Body of pancreas (tissue), 4 donors: ENCODE results near the gene MIR17HG. TPM values are rescaled to one million over a fixed set of nuclear protein-coding genes. Genes with fewer than 3 reads are reported as not detected.
A peak's percentile ranks its signal among the peaks of the same experiment; 100 is the strongest.

Experiments used
- ATAC-seq: fragments of 150-250 bp; one replicate; pipeline ENCODE4 v1.9.1; 2016
- DNase-seq, 4 donors: peaks; one replicate each; pipeline ENCODE4 v3.0.0-alpha.2; 2019
- H3K27ac ChIP-seq, 4 donors: fragments of 200-600 bp; sonication (generic); 1 replicate in 3 of 4; 2 replicates in 1 of 4; pipeline versions ENCODE4 v1.5.1 to v1.6.1; 2016 to 2019; ENCODE audit warnings: mild to moderate bottlenecking in 1 of 4, mixed read lengths in 1 of 4, moderate library complexity in 1 of 4
- H3K27me3 ChIP-seq, 2 donors: fragments of 200-600 bp; sonication (generic); one replicate each; pipeline ENCODE4 v1.6.0; 2016; ENCODE audit warnings: mild to moderate bottlenecking in 1 of 2
- H3K36me3 ChIP-seq, 2 donors: fragments of 200-600 bp; sonication (generic); replicated peaks in 1 of 2; 2 replicates each; pipeline ENCODE4 v1.5.1; 2016; ENCODE audit warnings: low read depth in 2 of 2; ENCODE audit not compliant: insufficient read depth in 1 of 2
- H3K4me1 ChIP-seq: fragments of 200-600 bp; sonication (generic); one replicate; pipeline ENCODE4 v1.6.0; 2016
- H3K4me3 ChIP-seq, 2 donors: fragments of 200-600 bp; sonication (generic); 1 replicate in 1 of 2; 2 replicates in 1 of 2; pipeline ENCODE4 v1.5.1; 2016 to 2019
- H3K9me3 ChIP-seq, 3 donors: fragments of 200-600 bp; sonication (generic); 1 replicate in 2 of 3; 2 replicates in 1 of 3; pipeline ENCODE4 v1.5.1; 2016
- POLR2A ChIP-seq, 3 donors: fragments of 450-650 bp; IDR thresholded peaks; one replicate each; pipeline ENCODE4 v1.6.1; 2016; ENCODE audit warnings: antibody characterized with exemption in 3 of 3, mild to moderate bottlenecking in 2 of 3
- WGBS, 2 donors: methylation state at CpG; one replicate each; pipeline ENCODE4 v1.1.5; 2017; 5-methylcytosine and 5-hydroxymethylcytosine counted together
- intact Hi-C: fragments of 100-400 bp; cut with DNase I; formaldehyde crosslinking; loops from one replicate; pipeline ENCODE4 v1.15.1; 2023
- total RNA-seq, 2 donors: library from RNA; depleted of rRNA; stranded (reverse); fragments of >200 nt; gene quantifications; one replicate each; pipeline ENCODE4 v1.1.0, GENCODE V29; 2016
- TF ChIP-seq, protein P1 (sequence below), 7 experiments: fragments of 450-650 bp in 4 of 7; fragments of 200-600 bp in 3 of 7; sonication (generic) in 3 of 7; IDR thresholded peaks; one replicate each; pipeline ENCODE4 v1.5.1; 2016 to 2019; ENCODE audit warnings: antibody characterized with exemption in 7 of 7

Gene MIR17HG
- total RNA-seq, 2 donors from 2014 or later, result 7.5 to 9.6 TPM

DNA sequence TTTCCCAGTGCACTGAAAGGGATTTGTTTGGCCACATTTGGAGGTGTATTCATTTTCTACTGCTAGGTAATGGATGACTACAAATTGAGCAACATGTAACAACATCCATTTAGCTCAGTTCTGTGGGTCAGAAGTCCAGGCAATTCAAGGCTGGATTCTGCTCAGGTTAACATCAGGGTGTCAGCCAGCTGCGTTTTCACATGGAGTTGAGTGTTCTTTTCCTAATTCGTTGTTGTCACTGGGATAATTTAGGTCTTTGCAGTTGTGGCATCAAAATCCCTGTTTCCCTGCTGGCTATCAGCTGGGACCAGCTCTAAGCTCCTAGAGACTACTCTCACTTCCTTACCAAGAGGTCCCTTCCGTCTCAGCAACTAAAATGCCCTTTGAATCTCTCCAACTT lies 25.4 kb downstream of the MIR17HG start:
- no peak for ATAC-seq
- 31 to 36% methylated on average over 3 of the region's 3 CpGs for WGBS, 2 donors
- H3K27me3 ChIP-seq, result no peaks in the 10 kb centered on the region

DNA sequence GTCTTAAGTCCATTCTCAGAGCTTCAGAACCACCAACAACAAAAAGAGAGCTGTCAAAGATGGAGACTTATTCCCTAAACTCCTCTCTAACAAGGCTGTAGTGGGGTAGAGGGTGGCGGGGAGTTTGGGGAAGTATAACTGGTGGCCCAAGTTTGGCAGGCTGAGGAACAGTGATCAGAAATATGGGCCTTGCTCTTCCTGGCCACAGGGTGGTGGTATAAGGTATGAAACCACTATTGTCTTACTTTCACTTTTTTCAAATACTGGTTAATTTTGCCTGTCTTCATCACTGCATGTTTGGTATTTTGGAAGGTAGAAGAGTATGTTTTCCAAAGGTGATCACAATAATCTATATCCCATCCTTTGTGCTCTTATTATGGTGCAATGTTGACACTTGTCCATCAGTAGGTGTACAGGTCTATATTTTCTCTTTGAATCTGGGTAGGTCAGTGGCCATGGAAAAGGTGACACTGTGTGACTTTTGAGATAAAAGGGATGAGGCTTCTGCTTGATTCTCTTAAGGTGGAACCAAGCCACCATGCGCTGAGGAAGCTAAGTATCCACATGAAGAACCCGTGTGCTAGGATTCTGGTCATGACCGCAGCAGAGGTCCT lies 27.7 kb downstream of the MIR17HG start:
- H3K36me3 ChIP-seq, result no peaks in the 10 kb centered on the region
- 69 to 78% methylated on average over 4 of the region's 4 CpGs for WGBS, 2 donors
- no peak for TF ChIP-seq POLR2A (IDR thresholded peaks at IDR 0.05)
- TF ChIP-seq, protein P1, sequence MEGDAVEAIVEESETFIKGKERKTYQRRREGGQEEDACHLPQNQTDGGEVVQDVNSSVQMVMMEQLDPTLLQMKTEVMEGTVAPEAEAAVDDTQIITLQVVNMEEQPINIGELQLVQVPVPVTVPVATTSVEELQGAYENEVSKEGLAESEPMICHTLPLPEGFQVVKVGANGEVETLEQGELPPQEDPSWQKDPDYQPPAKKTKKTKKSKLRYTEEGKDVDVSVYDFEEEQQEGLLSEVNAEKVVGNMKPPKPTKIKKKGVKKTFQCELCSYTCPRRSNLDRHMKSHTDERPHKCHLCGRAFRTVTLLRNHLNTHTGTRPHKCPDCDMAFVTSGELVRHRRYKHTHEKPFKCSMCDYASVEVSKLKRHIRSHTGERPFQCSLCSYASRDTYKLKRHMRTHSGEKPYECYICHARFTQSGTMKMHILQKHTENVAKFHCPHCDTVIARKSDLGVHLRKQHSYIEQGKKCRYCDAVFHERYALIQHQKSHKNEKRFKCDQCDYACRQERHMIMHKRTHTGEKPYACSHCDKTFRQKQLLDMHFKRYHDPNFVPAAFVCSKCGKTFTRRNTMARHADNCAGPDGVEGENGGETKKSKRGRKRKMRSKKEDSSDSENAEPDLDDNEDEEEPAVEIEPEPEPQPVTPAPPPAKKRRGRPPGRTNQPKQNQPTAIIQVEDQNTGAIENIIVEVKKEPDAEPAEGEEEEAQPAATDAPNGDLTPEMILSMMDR (IDR thresholded peaks at IDR 0.05), result peak in 5 of 7 experiments; percentile 11 to 33 (median 30)

More for the DNA sequence above, 25.4 kb downstream of the MIR17HG start:
- no peaks in the 10 kb centered on the region for H3K9me3 ChIP-seq
- H3K4me1 ChIP-seq, result no peaks in the 10 kb centered on the region
- H3K4me3 ChIP-seq, result no peak overlapping the region
- no peak for TF ChIP-seq POLR2A (IDR thresholded peaks at IDR 0.05)
- TF ChIP-seq, protein P1 (IDR thresholded peaks at IDR 0.05), result no peak
- intact Hi-C loops, result no loop called here
- no peak overlapping the region for H3K27ac ChIP-seq
- no peak for DNase-seq
- no peaks in the 10 kb centered on the region for H3K36me3 ChIP-seq

DNA sequence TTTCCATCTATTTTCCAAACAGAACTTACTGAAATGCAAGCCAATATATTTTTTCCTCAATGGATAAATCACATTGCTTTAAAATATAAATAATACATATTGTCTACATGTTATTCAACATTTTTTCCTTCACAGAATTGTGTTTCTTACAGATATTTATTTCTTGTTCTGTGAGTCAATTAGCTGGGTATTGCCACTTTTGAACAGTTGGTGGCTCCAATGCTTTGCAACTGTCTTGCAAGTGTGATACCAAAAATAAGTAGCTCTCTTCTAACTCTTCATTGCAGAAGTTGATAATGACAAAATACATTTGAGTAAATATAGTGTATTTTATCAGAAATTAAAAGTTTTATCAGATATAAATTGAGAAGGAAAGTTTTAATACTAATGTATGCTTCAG lies 33.9 kb downstream of the MIR17HG start:
- Histone ChIP-seq H3K27ac (no peak overlapping the region), H3K9me3 (no peaks in the 10 kb centered on the region), H3K4me3 (no peak overlapping the region), H3K36me3 (no peaks in the 10 kb centered on the region), H3K27me3 (no peaks in the 10 kb centered on the region), H3K4me1 (no peaks in the 10 kb centered on the region)
- no peak for TF ChIP-seq POLR2A (IDR thresholded peaks at IDR 0.05)
- TF ChIP-seq, protein P1 (IDR thresholded peaks at IDR 0.05), result peak in 1 of 7 experiments; percentile 9
- intact Hi-C loops, result no loop called here
- DNase-seq (no peak), ATAC-seq (no peak)

More for the DNA sequence above, 27.7 kb downstream of the MIR17HG start:
- no peaks in the 10 kb centered on the region for H3K27me3 ChIP-seq
- H3K9me3 ChIP-seq, result no peaks in the 10 kb centered on the region
- DNase-seq, result peak in 1 of 4 donors; percentile 10
- intact Hi-C loops, result no loop called here
- no peaks in the 10 kb centered on the region for H3K4me1 ChIP-seq
- ATAC-seq, result no peak
- no peak overlapping the region for H3K4me3 ChIP-seq
- no peak overlapping the region for H3K27ac ChIP-seq

DNA sequence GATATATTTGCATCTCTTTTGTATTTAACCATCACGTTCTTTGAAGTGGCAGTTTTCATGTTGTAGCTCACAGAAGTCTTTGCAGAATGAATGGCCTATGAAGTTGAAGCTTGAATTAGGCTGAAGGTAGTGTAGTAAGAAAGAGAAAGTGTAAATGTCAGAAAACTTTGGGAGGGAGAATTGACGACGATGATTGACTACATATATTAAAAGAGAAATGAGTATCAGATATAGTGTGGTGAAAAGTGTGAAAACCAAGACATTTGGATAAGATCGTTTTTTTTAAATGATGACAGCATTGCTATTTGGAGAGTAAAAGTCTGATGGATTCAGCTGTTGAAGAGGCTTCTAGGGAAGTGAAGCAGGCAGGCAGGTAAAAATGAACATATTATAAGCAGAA lies 36.3 kb downstream of the MIR17HG start:
- ATAC-seq (no peak), DNase-seq (no peak)
- Histone ChIP-seq H3K9me3 (no peaks in the 10 kb centered on the region), H3K4me1 (no peaks in the 10 kb centered on the region), H3K27me3 (no peaks in the 10 kb centered on the region), H3K27ac (no peak overlapping the region), H3K36me3 (no peaks in the 10 kb centered on the region), H3K4me3 (no peak overlapping the region)
- 56 to 59% methylated on average over 4 of the region's 4 CpGs for WGBS, 2 donors
- intact Hi-C loops, result no loop called here
- TF ChIP-seq POLR2A (IDR thresholded peaks at IDR 0.05), result no peak
- TF ChIP-seq, protein P1 (IDR thresholded peaks at IDR 0.05), result no peak

DNA sequence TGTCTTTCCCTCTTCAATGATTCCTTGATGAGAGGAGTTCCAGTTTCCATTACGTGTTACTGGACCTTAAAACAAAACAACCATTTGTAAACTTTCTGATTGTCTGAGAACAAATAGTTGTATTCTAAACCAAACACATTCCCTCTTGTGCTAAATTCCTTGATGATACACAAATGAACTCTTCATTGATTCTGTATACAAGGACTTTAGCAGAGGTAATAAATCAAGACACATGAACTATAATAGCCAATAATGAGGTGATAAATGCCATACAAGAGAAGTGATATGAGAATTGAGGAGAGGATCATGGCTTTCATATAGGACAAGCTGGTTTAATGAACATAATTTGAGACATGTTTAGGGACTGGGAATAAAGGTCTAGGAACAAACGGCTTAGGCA lies 37.4 kb downstream of the MIR17HG start:
- intact Hi-C loops, result no loop called here
- H3K27ac ChIP-seq, result no peak overlapping the region
- no peaks in the 10 kb centered on the region for H3K36me3 ChIP-seq
- H3K4me3 ChIP-seq, result no peak overlapping the region
- H3K4me1 ChIP-seq, result no peaks in the 10 kb centered on the region
- H3K27me3 ChIP-seq, result no peaks in the 10 kb centered on the region
- TF ChIP-seq, protein P1 (IDR thresholded peaks at IDR 0.05), result no peak
- TF ChIP-seq POLR2A (IDR thresholded peaks at IDR 0.05), result no peak
- DNase-seq (no peak), ATAC-seq (no peak)
- 55 to 61% methylated on average over 2 of the region's 2 CpGs for WGBS, 2 donors
- H3K9me3 ChIP-seq, result no peaks in the 10 kb centered on the region
